ENCODE data around the gene ARF5.

Gene ARF5

GRCh38 chr7:127591189-127591588, 3.0 kb downstream of the ARF5 start:
- peaks cover 23% of the 10 kb centered on the region for H3K36me3 ChIP-seq (ENCODE audit: control insufficient read depth, low read length)
- H3K9me3 ChIP-seq (ENCODE audit: control insufficient read depth, insufficient read depth, low read length) = no peaks in the 10 kb centered on the region
- H3K27ac ChIP-seq (ENCODE audit: low read depth, low read length) = no peak overlapping the region
- TF ChIP-seq EZH2phosphoT487 (IDR thresholded peaks at IDR 0.05; ENCODE audit: borderline replicate concordance, low read length) (no peak), CTCF (IDR thresholded peaks at IDR 0.05; ENCODE audit: low read depth, low read length, poor library complexity, severe bottlenecking) (no peak)
- H3K4me1 ChIP-seq (ENCODE audit: control insufficient read depth, low read length) = peaks cover 16% of the 10 kb centered on the region
- no peaks in the 10 kb centered on the region for H3K27me3 ChIP-seq (ENCODE audit: control insufficient read depth, low read length)
- peaks cover 8% of the 10 kb centered on the region for H3F3A ChIP-seq (ENCODE audit: control insufficient read depth, insufficient read depth)
- H3K9me2 ChIP-seq (replicated peaks; ENCODE audit: control insufficient read depth, low read length) = no peaks in the 10 kb centered on the region
- H3K4me3 ChIP-seq (ENCODE audit: low read length) = no peak overlapping the region
- peaks cover 8% of the 10 kb centered on the region; the same call in 1 of the 2 replicates for H4K20me1 ChIP-seq (ENCODE audit: control insufficient read depth, insufficient read depth, low read depth, low read length)
- H3K4me2 ChIP-seq (ENCODE audit: low read length) = no peak overlapping the region
- peaks cover 15% of the 10 kb centered on the region for H3K79me2 ChIP-seq (ENCODE audit: control insufficient read depth, low read length)

GRCh38 chr7:127591591-127591990, 3.4 kb downstream of the ARF5 start:
- peaks cover 23% of the 10 kb centered on the region for H3K36me3 ChIP-seq (ENCODE audit: control insufficient read depth, low read length)
- H3K27ac ChIP-seq (ENCODE audit: low read depth, low read length) = no peak overlapping the region
- peaks cover 8% of the 10 kb centered on the region; the same call in 1 of the 2 replicates for H4K20me1 ChIP-seq (ENCODE audit: control insufficient read depth, insufficient read depth, low read depth, low read length)
- peaks cover 8% of the 10 kb centered on the region for H3F3A ChIP-seq (ENCODE audit: control insufficient read depth, insufficient read depth)
- no peaks in the 10 kb centered on the region for H3K27me3 ChIP-seq (ENCODE audit: control insufficient read depth, low read length)
- no peaks in the 10 kb centered on the region for H3K9me2 ChIP-seq (replicated peaks; ENCODE audit: control insufficient read depth, low read length)
- no peaks in the 10 kb centered on the region for H3K9me3 ChIP-seq (ENCODE audit: control insufficient read depth, insufficient read depth, low read length)
- no peak overlapping the region for H3K4me3 ChIP-seq (ENCODE audit: low read length)
- H3K4me1 ChIP-seq (ENCODE audit: control insufficient read depth, low read length) = peaks cover 16% of the 10 kb centered on the region
- H3K79me2 ChIP-seq (ENCODE audit: control insufficient read depth, low read length) = peaks cover 15% of the 10 kb centered on the region
- H3K4me2 ChIP-seq (ENCODE audit: low read length) = no peak overlapping the region
- TF ChIP-seq EZH2phosphoT487 (IDR thresholded peaks at IDR 0.05; ENCODE audit: borderline replicate concordance, low read length) = no peak
- TF ChIP-seq CTCF (IDR thresholded peaks at IDR 0.05; ENCODE audit: low read depth, low read length, poor library complexity, severe bottlenecking) = no peak

DNA sequence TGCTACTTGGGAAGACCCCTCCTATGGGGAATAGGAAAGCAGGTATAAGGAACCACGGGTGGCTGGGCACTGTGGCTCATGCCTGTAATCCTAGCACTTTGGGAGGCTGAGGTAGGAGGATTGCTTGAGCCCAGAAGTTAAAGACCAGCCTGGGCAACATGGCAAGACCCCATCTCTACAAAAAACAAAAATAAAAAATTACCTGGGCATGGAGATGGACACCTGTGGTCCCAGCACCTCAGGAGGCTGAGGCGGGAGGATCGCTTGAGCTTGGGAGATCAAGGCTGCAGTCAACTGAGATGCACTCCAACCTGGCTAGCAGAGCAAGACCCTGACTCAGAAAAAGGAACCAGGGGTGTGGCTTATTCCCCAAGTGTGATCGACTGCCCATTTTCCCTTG, 4.3 kb downstream of the ARF5 start:
- Histone ChIP-seq H3K27ac (ENCODE audit: low read depth, low read length) (no peak overlapping the region), H3K4me1 (ENCODE audit: control insufficient read depth, low read length) (peaks cover 14% of the 10 kb centered on the region), H3K9me3 (ENCODE audit: control insufficient read depth, insufficient read depth, low read length) (no peaks in the 10 kb centered on the region), H3F3A (ENCODE audit: control insufficient read depth, insufficient read depth) (no peaks in the 10 kb centered on the region), H3K4me3 (ENCODE audit: low read length) (no peak overlapping the region), H3K27me3 (ENCODE audit: control insufficient read depth, low read length) (no peaks in the 10 kb centered on the region), H3K4me2 (ENCODE audit: low read length) (no peak overlapping the region), H3K79me2 (ENCODE audit: control insufficient read depth, low read length) (peaks cover 15% of the 10 kb centered on the region), H3K9me2 (replicated peaks; ENCODE audit: control insufficient read depth, low read length) (no peaks in the 10 kb centered on the region), H3K36me3 (ENCODE audit: control insufficient read depth, low read length) (peaks cover 23% of the 10 kb centered on the region), H4K20me1 (ENCODE audit: control insufficient read depth, insufficient read depth, low read depth, low read length) (peaks cover 8% of the 10 kb centered on the region; the same call in 1 of the 2 replicates)
- TF ChIP-seq CTCF (IDR thresholded peaks at IDR 0.05; ENCODE audit: low read depth, low read length, poor library complexity, severe bottlenecking) (no peak), EZH2phosphoT487 (IDR thresholded peaks at IDR 0.05; ENCODE audit: borderline replicate concordance, low read length) (no peak)

All from DOHH2 (cell line).